ENCODE data around the gene PBX4. TPM values are rescaled to one million over a fixed set of nuclear protein-coding genes. Genes with fewer than 3 reads are reported as not detected.

PBX4 gene
- total RNA-seq, 1 experiment from 2014 or later, result 8.3 TPM

- POLR2A ChIA-PET, result no interaction called here
- no peak overlapping the region for H3K27ac ChIP-seq (ENCODE audit: low read length)
- no TSS peak for BruUV-seq (replicated peaks)
- H3K36me3 ChIP-seq (ENCODE audit: control insufficient read depth, insufficient read depth, low read length), result no peaks in the 10 kb centered on the region
- DNase-seq (ENCODE audit: low read depth, low spot score) (no peak), ATAC-seq (no peak)
- TF ChIP-seq CTCF (IDR thresholded peaks at IDR 0.05), result no peak
- no peak for TF ChIP-seq TCF7L2 (IDR thresholded peaks at IDR 0.05; ENCODE audit: low read depth, low read length)
- no peak for TF ChIP-seq REST (IDR thresholded peaks at IDR 0.05; ENCODE audit: insufficient read depth in 1 of 2, low read depth in 2 of 2, low read length in 1 of 2)
- no peak for TF ChIP-seq POLR2AphosphoS5 (IDR thresholded peaks at IDR 0.05; ENCODE audit: low read depth, low read length)
- TF ChIP-seq SIN3A (IDR thresholded peaks at IDR 0.05; ENCODE audit: borderline replicate concordance, insufficient read depth, low read depth, low read length), result no peak
- H3K9me3 ChIP-seq (ENCODE audit: control insufficient read depth, insufficient read depth, low read depth, low read length), result no peaks in the 10 kb centered on the region
- H3K4me3 ChIP-seq (ENCODE audit: low read depth in 2 of 2, low read length in 2 of 2), result no peak overlapping the region
- no peaks in the 10 kb centered on the region for H3K27me3 ChIP-seq (ENCODE audit: control insufficient read depth, insufficient read depth, low read length)
- intact Hi-C loops (cut with micrococcal nuclease; ENCODE audit: unreplicated experiment), result no loop called here
- in situ Hi-C loops (cut with HindIII; ENCODE audit: low pct_unique_long_range_greater_than_20kb, low sequenced_read_pairs), result no loop called here
- CTCF ChIA-PET, result no interaction called here
- H3K4me1 ChIP-seq (ENCODE audit: control insufficient read depth, insufficient read depth, low read length), result peaks cover 6% of the 10 kb centered on the region
Measured at GRCh38 chr19:19624032-19624570, 5.6 kb upstream of the PBX4 start.

- intact Hi-C loops (cut with micrococcal nuclease; ENCODE audit: unreplicated experiment) (no loop called here), in situ Hi-C loops (cut with HindIII; ENCODE audit: low pct_unique_long_range_greater_than_20kb, low sequenced_read_pairs) (no loop called here)
- ChIA-PET CTCF (interaction anchor here (0.6 kb wide), 1 partner anchor 45 kb away, joined by 5 read pairs; the partner anchor contains the start of gene ZNF101), POLR2A (no interaction called here)
- no peak for DNase-seq (ENCODE audit: low read depth, low spot score)
- H3K4me3 ChIP-seq (ENCODE audit: low read depth in 2 of 2, low read length in 2 of 2), result no peak overlapping the region
- no peak overlapping the region for H3K27ac ChIP-seq (ENCODE audit: low read length)
- H3K9me3 ChIP-seq (ENCODE audit: control insufficient read depth, insufficient read depth, low read depth, low read length), result no peaks in the 10 kb centered on the region
- BruUV-seq (replicated peaks), result no TSS peak
- ATAC-seq, result no peak
- TF ChIP-seq CTCF (IDR thresholded peaks at IDR 0.05), result no peak
- TF ChIP-seq REST (IDR thresholded peaks at IDR 0.05; ENCODE audit: insufficient read depth in 1 of 2, low read depth in 2 of 2, low read length in 1 of 2), result no peak
- no peak for TF ChIP-seq SIN3A (IDR thresholded peaks at IDR 0.05; ENCODE audit: borderline replicate concordance, insufficient read depth, low read depth, low read length)
- TF ChIP-seq POLR2AphosphoS5 (IDR thresholded peaks at IDR 0.05; ENCODE audit: low read depth, low read length), result no peak
- no peak for TF ChIP-seq TCF7L2 (IDR thresholded peaks at IDR 0.05; ENCODE audit: low read depth, low read length)
- peaks cover 8% of the 10 kb centered on the region for H3K4me1 ChIP-seq (ENCODE audit: control insufficient read depth, insufficient read depth, low read length)
- H3K27me3 ChIP-seq (ENCODE audit: control insufficient read depth, insufficient read depth, low read length), result no peaks in the 10 kb centered on the region
- no peaks in the 10 kb centered on the region for H3K36me3 ChIP-seq (ENCODE audit: control insufficient read depth, insufficient read depth, low read length)
Measured at GRCh38 chr19:19623383-19623782, 4.9 kb upstream of the PBX4 start.

Data from Panc1 (cell line).